Skeletal muscle tissue (tissue), 4 donors: ENCODE measurements around the gene CTPS1. TPM values are rescaled to one million over a fixed set of nuclear protein-coding genes. Genes with fewer than 3 reads are reported as not detected.
A peak's percentile ranks its signal among the peaks of the same experiment; 100 is the strongest.

Source experiments
- H3K27ac ChIP-seq: one replicate; pipeline ENCODE4 v1.7.0; 2013; ENCODE audit warnings: mild to moderate bottlenecking, low read depth, low read length, inconsistent platforms
- H3K27me3 ChIP-seq, 3 donors: one replicate each; pipeline ENCODE4 v1.7.0; 2013; ENCODE audit warnings: low read length in 3 of 3; ENCODE audit not compliant: control insufficient read depth in 3 of 3, insufficient read depth in 3 of 3
- H3K36me3 ChIP-seq, 3 donors: one replicate each; pipeline ENCODE4 v1.7.0; 2013; ENCODE audit warnings: low read length in 3 of 3; ENCODE audit not compliant: control insufficient read depth in 3 of 3, insufficient read depth in 3 of 3
- H3K4me1 ChIP-seq, 3 donors: one replicate each; pipeline ENCODE4 v1.7.0; 2013; ENCODE audit warnings: low read length in 3 of 3, mild to moderate bottlenecking in 3 of 3; ENCODE audit not compliant: control insufficient read depth in 3 of 3, insufficient read depth in 3 of 3
- H3K4me3 ChIP-seq, 3 donors: one replicate each; pipeline ENCODE4 v1.7.0; 2013; ENCODE audit warnings: low read length in 3 of 3
- H3K9ac ChIP-seq, 3 donors: one replicate each; pipeline ENCODE4 v1.7.0; 2013; ENCODE audit warnings: low read length in 3 of 3, mild to moderate bottlenecking in 3 of 3, moderate library complexity in 2 of 3, low read depth in 1 of 3
- H3K9me3 ChIP-seq, 3 donors: one replicate each; pipeline ENCODE4 v1.7.0; 2013; ENCODE audit warnings: low read length in 3 of 3; ENCODE audit not compliant: control insufficient read depth in 3 of 3
- total RNA-seq: library from RNA; depleted of rRNA; stranded (reverse); fragments of >200 nt; gene quantifications from one replicate; pipeline ENCODE4 v1.2.3, GENCODE V29; 2014
- donor health status: Osteomylitis.

CTPS1 gene
- total RNA-seq, 1 donor from 2014 or later = 16.2 TPM

GRCh38 chr1:40944841-40945430 lies 34.6 kb upstream of the CTPS1 start:
- no peaks in the 10 kb centered on the region for H3K9me3 ChIP-seq
- H3K27me3 ChIP-seq = no peaks in the 10 kb centered on the region
- peak overlapping the region; percentile 5 for H3K27ac ChIP-seq
- H3K9ac ChIP-seq = no peak overlapping the region
- no peaks in the 10 kb centered on the region for H3K36me3 ChIP-seq
- peaks cover 0 to 5% (median 0%) of the 10 kb centered on the region in 3 donors for H3K4me1 ChIP-seq
- no peak overlapping the region for H3K4me3 ChIP-seq

GRCh38 chr1:40945491-40945973 lies 34.0 kb upstream of the CTPS1 start:
- H3K9me3 ChIP-seq = no peaks in the 10 kb centered on the region
- H3K4me1 ChIP-seq = peaks cover 0 to 5% (median 0%) of the 10 kb centered on the region in 3 donors
- no peaks in the 10 kb centered on the region for H3K27me3 ChIP-seq
- H3K36me3 ChIP-seq = no peaks in the 10 kb centered on the region
- H3K9ac ChIP-seq = no peak overlapping the region
- peak overlapping the region; percentile 5 for H3K27ac ChIP-seq
- H3K4me3 ChIP-seq = no peak overlapping the region

- Histone ChIP-seq H3K9ac (no peak overlapping the region), H3K27me3 (peaks cover 0 to 5% (median 5%) of the 10 kb centered on the region in 3 donors), H3K4me3 (no peak overlapping the region), H3K4me1 (peaks cover 0 to 5% (median 3%) of the 10 kb centered on the region in 3 donors), H3K9me3 (no peaks in the 10 kb centered on the region), H3K36me3 (no peaks in the 10 kb centered on the region), H3K27ac (no peak overlapping the region)
Measured at GRCh38 chr1:40948741-40949443, 30.6 kb upstream of the CTPS1 start.

GRCh38 chr1:40949563-40949962 lies 29.9 kb upstream of the CTPS1 start:
- Histone ChIP-seq H3K27me3 (peaks cover 2 to 5% (median 5%) of the 10 kb centered on the region in 3 donors), H3K4me1 (peaks cover 0 to 5% (median 3%) of the 10 kb centered on the region in 3 donors), H3K36me3 (no peaks in the 10 kb centered on the region), H3K4me3 (no peak overlapping the region), H3K9ac (no peak overlapping the region), H3K27ac (no peak overlapping the region), H3K9me3 (no peaks in the 10 kb centered on the region)

- H3K36me3 ChIP-seq = no peaks in the 10 kb centered on the region
- no peak overlapping the region for H3K27ac ChIP-seq
- H3K9ac ChIP-seq = no peak overlapping the region
- no peaks in the 10 kb centered on the region for H3K9me3 ChIP-seq
- peaks cover 2 to 5% (median 5%) of the 10 kb centered on the region in 3 donors for H3K27me3 ChIP-seq
- peaks cover 0 to 3% (median 0%) of the 10 kb centered on the region in 3 donors for H3K4me1 ChIP-seq
- H3K4me3 ChIP-seq = no peak overlapping the region
Measured at GRCh38 chr1:40951943-40952743, 27.4 kb upstream of the CTPS1 start.

- Histone ChIP-seq H3K4me3 (no peak overlapping the region), H3K9me3 (no peaks in the 10 kb centered on the region), H3K4me1 (peaks cover 0 to 3% (median 0%) of the 10 kb centered on the region in 3 donors)
Measured at GRCh38 chr1:40952744-40953315, 26.7 kb upstream of the CTPS1 start.

GRCh38 chr1:40954626-40955025 lies 24.9 kb upstream of the CTPS1 start:
- H3K9ac ChIP-seq = no peak overlapping the region
- no peaks in the 10 kb centered on the region for H3K36me3 ChIP-seq
- no peaks in the 10 kb centered on the region for H3K9me3 ChIP-seq
- peaks cover 2 to 5% (median 5%) of the 10 kb centered on the region in 3 donors for H3K27me3 ChIP-seq
- H3K4me1 ChIP-seq = peaks cover 0 to 3% (median 0%) of the 10 kb centered on the region in 3 donors
- H3K4me3 ChIP-seq = no peak overlapping the region
- no peak overlapping the region for H3K27ac ChIP-seq

More at GRCh38 chr1:40952744-40953315, 26.7 kb upstream of the CTPS1 start:
- H3K27me3 ChIP-seq = peaks cover 2 to 5% (median 5%) of the 10 kb centered on the region in 3 donors
- H3K9ac ChIP-seq = peak overlapping the region in 1 of 3 donors; percentile 1
- H3K36me3 ChIP-seq = no peaks in the 10 kb centered on the region
- H3K27ac ChIP-seq = no peak overlapping the region

- Histone ChIP-seq H3K36me3 (no peaks in the 10 kb centered on the region), H3K9me3 (no peaks in the 10 kb centered on the region), H3K27ac (no peak overlapping the region), H3K9ac (no peak overlapping the region), H3K4me1 (peaks cover 0 to 3% (median 0%) of the 10 kb centered on the region in 3 donors), H3K4me3 (no peak overlapping the region), H3K27me3 (peaks cover 2 to 5% (median 5%) of the 10 kb centered on the region in 3 donors)
Measured at GRCh38 chr1:40955266-40955665, 24.2 kb upstream of the CTPS1 start.

- Histone ChIP-seq H3K4me3 (no peak overlapping the region), H3K36me3 (no peaks in the 10 kb centered on the region), H3K27me3 (peaks cover 2 to 5% (median 5%) of the 10 kb centered on the region in 3 donors), H3K4me1 (peaks cover 0 to 3% (median 0%) of the 10 kb centered on the region in 3 donors), H3K9me3 (no peaks in the 10 kb centered on the region), H3K27ac (no peak overlapping the region), H3K9ac (no peak overlapping the region)
Measured at GRCh38 chr1:40956407-40956806, 23.1 kb upstream of the CTPS1 start.
